HG03064 (cell line): ENCODE measurements around the gene DYNLRB1.

Source experiments
- ATAC-seq: cut with Tn5 transposase; IDR thresholded peaks from one replicate; pipeline ENCODE4 v1.9.1; 2021; ENCODE audit warnings: low read depth; ENCODE audit not compliant: unreplicated experiment

Gene DYNLRB1

GRCh38 chr20:34532320-34532719 is 16.1 kb downstream of the DYNLRB1 start:
- ATAC-seq: no peak

DNA sequence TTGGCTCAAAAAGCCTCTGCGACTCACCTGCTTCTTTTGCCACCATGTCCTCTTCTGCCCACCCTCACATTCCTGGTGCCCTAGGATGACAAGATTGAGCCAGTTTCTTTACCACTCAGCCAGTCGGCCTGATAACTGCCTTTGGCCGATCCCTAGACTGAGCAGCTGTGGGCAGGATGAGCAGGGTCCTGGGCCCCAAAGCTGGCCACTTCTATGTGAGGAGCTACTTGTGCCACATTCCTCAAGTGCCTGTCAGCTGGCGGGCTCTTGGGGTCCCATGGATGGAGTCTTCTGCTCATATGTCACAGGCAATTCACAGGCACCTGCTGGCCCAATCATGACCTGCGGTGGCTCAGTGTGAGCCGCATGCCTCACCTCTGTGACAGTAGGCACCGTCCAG is 16.5 kb downstream of the DYNLRB1 start:
- no peak for ATAC-seq

DNA sequence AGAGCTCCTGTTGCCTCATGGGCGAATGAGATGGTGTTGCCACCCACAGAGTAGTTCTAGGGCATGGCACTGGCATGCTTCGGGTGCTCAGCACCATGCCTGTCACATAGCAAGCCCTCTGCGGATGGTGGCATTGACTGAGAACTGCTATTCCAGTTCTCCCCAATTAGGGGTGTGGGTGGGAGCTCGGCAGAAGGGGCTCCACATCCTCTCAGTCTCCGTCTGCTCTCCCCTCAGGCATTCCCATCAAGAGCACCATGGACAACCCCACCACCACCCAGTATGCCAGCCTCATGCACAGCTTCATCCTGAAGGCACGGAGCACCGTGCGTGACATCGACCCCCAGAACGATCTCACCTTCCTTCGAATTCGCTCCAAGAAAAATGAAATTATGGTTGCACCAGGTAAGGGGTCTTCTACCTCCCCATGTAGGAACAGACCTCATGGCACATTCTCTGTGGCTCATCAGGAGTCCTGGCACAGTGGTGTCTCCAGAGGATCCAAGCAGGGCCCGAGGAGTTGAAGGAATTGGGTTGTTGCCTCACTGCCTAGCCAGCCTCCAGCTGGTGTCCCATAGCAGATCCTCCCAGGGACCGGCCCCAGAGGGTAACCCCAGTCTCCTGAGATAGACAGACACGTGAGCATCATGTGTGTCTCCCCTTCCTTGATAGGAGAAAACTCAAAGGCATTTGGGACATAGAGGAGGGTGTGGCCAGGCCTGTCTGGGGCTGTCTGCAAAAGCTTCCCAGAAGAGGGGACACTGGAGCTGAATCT is 18.4 kb downstream of the DYNLRB1 start:
- no peak for ATAC-seq

- ATAC-seq: no peak
These were observed 19.1 kb downstream of the DYNLRB1 start for GRCh38 chr20:34535301-34535840.

DNA sequence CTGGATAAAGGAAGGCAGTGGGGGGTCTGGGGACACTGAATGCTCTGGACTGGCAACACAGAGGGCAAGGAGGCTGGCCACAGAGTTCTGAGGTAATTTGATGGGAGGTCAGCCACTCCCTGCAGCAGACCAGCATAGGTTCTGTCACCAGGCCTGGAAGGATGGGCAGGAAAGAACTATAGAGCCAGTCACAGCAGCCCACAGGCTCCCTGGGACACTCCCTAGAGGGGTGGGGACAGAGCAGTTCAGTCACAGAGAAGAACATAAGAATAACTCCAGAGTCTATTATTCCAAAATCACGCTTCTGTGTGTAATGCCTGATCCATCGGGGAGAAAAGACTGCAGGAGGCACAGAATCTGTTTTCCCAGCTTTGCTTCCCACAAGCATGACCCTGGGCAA is 19.6 kb downstream of the DYNLRB1 start:
- no peak for ATAC-seq

DNA sequence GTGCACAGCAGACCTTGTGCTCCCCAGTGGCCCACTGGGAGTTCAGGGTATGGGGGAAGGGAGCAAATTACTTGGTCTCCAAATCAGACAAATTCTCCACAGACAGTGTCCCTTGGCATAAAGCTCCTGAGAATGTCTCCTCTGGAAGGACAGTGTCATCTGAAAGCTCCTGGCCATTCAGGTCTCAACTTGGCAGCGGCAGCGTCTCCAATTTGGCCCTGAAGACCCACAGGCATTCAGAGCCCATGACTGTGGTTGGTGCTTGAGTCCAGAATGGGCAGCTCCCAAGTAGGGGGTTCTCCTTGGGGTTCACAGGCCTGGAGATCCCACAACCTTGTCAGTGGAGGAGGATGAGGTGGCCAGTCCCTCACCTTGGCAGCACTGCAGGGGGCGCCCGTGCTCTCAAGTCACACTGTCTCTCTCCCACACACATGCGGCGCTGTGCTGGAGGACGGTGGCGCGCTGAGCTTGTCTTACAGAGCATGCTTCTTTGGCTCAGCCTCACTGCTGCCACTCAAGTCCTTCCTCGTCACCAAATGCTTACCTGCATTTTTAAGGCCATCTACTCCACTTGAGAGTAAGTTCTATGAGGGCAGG is 20.7 kb downstream of the DYNLRB1 start:
- ATAC-seq: no peak

GRCh38 chr20:34537651-34538050 is 21.4 kb downstream of the DYNLRB1 start:
- no peak for ATAC-seq

GRCh38 chr20:34538671-34539123 is 22.5 kb downstream of the DYNLRB1 start:
- ATAC-seq: no peak

- ATAC-seq: no peak
These were observed 23.5 kb downstream of the DYNLRB1 start for GRCh38 chr20:34539756-34540155.

GRCh38 chr20:34540596-34541263 is 24.5 kb downstream of the DYNLRB1 start:
- ATAC-seq: no peak

- no peak for ATAC-seq
These were observed 25.2 kb downstream of the DYNLRB1 start for GRCh38 chr20:34541264-34541901.

GRCh38 chr20:34541917-34542316 is 25.7 kb downstream of the DYNLRB1 start:
- no peak for ATAC-seq

GRCh38 chr20:34542439-34542838 is 26.2 kb downstream of the DYNLRB1 start:
- no peak for ATAC-seq

DNA sequence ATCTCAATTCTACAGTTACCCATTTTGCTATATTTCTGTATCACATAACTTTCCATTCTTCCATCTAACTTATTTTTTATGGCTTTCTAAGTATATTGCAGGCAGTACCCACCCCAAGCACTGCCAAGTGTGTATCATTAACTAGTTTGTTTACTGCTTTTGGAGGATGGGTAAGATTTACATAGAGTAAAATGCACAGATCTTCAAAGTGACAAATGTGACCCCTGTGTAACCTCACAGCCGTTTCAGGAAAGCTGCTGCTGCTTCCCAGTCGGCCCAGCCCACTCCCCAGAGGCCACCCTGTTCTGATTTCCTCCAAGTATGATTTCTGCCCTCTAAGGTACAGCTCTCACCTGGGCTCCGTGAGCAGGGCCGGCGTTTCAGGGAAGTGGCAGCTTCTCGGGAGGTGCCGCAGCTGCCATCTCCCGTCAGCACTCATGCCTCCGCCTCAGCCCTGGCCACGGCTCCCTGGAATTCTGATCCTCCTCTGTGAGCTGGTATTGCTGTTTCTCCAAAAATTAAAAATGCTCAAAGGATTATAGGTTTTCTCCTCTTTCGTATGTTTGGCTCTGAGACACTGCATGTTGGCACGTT is 27.3 kb downstream of the DYNLRB1 start:
- ATAC-seq: no peak

GRCh38 chr20:34544109-34544796 is 28.0 kb downstream of the DYNLRB1 start:
- ATAC-seq: no peak

GRCh38 chr20:34546751-34547181 is 30.5 kb downstream of the DYNLRB1 start:
- no peak for ATAC-seq

- no peak for ATAC-seq
These were observed 31.8 kb downstream of the DYNLRB1 start for GRCh38 chr20:34547844-34548613.

GRCh38 chr20:34549291-34549928 is 33.2 kb downstream of the DYNLRB1 start:
- no peak for ATAC-seq

- no peak for ATAC-seq
These were observed 33.7 kb downstream of the DYNLRB1 start for GRCh38 chr20:34549929-34550305.
